GM12874 (cell line): Measurements from ENCODE around the gene B3GNT2.

Source experiments
- TF ChIP-seq, protein P1 (sequence below): IDR thresholded peaks from 2 replicates; pipeline ENCODE4 v1.5.1; 2011; ENCODE audit warnings: low read depth, mild to moderate bottlenecking, control low read depth, low read length, moderate library complexity; ENCODE audit not compliant: insufficient read depth

Gene B3GNT2

DNA sequence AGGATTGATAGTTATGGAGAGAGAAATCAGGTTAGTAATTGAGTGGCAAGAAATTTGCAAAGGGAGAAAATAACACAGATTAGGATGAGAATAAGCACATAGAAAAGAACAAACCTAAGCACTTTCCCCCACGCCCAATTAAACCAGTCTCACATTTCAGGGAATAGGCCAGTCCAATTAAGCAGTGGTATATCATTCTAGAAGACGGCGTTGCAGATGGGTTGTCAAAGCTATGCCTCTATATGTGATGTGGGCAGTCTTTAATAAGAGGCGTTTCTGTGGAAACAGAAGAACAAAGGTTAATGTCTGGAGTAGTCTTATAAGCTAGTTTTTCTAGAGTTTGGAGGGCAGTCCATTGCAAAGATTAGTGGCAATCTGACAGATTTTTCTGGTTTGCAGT lies 61.6 kb downstream of the B3GNT2 start:
- TF ChIP-seq, protein P1, sequence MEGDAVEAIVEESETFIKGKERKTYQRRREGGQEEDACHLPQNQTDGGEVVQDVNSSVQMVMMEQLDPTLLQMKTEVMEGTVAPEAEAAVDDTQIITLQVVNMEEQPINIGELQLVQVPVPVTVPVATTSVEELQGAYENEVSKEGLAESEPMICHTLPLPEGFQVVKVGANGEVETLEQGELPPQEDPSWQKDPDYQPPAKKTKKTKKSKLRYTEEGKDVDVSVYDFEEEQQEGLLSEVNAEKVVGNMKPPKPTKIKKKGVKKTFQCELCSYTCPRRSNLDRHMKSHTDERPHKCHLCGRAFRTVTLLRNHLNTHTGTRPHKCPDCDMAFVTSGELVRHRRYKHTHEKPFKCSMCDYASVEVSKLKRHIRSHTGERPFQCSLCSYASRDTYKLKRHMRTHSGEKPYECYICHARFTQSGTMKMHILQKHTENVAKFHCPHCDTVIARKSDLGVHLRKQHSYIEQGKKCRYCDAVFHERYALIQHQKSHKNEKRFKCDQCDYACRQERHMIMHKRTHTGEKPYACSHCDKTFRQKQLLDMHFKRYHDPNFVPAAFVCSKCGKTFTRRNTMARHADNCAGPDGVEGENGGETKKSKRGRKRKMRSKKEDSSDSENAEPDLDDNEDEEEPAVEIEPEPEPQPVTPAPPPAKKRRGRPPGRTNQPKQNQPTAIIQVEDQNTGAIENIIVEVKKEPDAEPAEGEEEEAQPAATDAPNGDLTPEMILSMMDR, result no peak

- TF ChIP-seq, protein P1, result no peak
Observed at GRCh38 chr2:62263076-62263715, 67.3 kb downstream of the B3GNT2 start.

DNA sequence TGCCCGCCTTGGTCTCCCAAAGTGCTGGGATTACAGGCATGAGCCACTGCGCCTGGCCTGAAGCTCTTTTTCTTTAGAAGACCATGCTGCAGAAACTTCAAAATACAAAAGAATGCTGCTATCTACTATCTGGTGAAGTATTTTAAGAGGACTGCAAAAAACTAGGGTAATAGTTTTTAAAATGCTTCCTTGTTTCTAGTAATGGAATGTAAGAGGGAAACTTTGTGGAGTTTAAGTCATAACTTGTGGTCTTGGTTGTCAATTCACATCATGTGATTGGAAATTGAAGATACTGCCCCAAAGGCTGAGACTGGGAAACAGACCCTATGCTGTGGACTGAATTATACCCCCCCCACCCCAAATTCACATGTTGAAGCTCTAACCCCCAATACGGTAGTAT lies 68.3 kb downstream of the B3GNT2 start:
- TF ChIP-seq, protein P1, result no peak

GRCh38 chr2:62265106-62265505 lies 69.2 kb downstream of the B3GNT2 start:
- TF ChIP-seq, protein P1, result no peak

DNA sequence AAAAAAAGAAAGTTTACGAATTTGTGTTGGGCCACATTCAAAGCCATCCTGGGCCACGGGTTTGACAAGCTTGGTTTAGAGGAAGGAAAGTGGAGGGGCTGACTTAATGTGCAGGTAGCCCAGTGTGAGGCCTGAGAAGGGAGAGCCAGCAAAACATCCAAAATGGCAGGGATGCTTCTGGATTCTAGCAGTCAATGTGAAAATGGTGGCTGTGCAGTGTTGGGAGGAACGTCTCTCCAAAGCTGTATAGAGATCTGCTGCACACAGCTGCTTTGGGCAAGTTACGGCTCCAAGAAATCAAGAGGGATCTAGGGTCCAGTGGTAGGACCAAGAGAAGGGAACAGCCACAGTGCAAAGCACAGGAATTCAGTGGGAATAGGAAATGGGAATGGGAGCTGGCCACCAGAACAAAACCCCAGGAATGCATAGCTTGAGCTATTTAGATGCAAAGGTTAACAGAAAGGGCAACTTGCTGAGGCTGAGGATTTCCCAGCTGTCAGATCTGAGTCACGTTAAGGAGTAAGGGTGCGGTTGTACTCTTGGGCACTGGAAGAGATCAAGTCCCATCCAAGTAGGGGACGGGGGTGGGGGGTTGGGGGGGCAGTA lies 70.6 kb downstream of the B3GNT2 start:
- TF ChIP-seq, protein P1, result no peak

DNA sequence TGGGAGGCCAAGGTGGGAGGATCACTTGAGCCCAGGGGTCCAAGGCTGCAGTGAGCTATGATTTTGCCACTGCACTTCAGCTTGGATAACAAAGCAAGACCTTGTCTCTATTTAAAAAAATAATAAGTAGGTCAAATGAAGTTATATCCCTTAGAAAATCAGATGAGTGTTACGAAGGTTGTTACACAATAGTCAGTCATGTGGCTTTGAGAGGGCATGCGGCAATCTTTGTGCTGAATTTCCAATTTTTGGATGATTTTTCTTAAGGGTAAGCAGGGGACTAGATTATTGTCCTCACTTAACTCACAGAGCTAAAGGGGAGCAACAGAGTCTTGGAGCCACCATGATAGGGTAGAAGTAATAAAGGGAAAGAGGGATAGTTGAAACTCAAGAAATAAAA lies 71.8 kb downstream of the B3GNT2 start:
- TF ChIP-seq, protein P1, result no peak

- TF ChIP-seq, protein P1, result no peak
Observed at GRCh38 chr2:62270728-62271127, 74.8 kb downstream of the B3GNT2 start.
